ENCODE data around the gene CABP7.

Gene CABP7

GRCh38 chr22:29768052-29768693, 48.4 kb downstream of the CABP7 start:
- FAIRE-seq: no peak
- no peak for DNase-seq (ENCODE audit: insufficient read length, low spot score)

DNA sequence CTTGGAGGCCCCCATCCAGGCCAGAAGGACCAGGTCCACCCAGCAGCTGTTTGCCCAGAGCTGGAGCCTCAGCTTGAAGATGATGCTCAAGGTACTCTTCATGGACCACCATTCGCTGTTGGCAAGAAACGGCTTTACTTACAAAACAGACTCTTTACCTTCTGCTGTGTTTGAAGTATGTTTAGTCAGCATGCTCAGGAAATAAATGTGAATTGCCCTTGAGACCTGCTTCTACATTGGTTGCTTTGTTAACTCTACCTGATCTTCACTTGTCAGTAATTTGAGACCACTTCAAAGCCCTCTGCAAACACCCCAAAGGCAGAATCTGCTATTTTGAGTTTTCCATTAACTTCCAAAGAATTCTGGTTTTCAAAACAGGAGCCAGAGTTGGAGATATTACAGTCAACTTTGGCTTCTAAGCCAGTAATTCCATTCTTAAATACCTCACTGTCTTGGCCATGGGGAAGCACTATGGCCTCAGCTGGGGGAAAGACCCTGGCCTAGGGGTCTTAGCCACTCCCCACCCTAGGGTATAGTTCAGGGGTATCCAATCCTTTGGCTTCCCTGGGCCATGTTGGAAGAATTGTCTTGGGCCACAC, 50.0 kb downstream of the CABP7 start:
- FAIRE-seq (no peak), DNase-seq (ENCODE audit: insufficient read length, low spot score) (no peak)

GRCh38 chr22:29772170-29772641, 52.4 kb downstream of the CABP7 start:
- DNase-seq (ENCODE audit: insufficient read length, low spot score) (peak; percentile 27), FAIRE-seq (no peak)

DNA sequence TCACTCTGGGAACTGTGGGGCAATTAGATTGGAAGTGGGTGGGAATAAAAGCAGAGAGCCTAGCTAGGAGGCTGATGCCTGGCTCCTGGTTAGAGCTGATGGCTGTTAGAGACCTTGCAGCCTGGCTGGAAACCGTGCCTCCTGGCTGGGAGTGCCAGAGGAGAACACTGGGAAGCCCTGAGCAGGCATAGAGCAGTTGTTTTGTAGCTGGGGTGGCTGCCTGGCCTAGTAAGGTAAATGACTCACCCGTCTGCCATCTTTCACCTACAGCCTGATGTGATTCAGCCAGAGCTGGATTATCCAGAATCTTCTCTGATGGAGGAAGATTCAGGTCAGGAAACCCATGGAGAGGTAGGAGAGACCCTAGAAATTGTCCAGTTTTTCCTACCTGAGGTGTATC, 53.4 kb downstream of the CABP7 start:
- FAIRE-seq: no peak
- DNase-seq (ENCODE audit: insufficient read length, low spot score): peak; percentile 23

- DNase-seq (ENCODE audit: insufficient read length, low spot score): no peak
- no peak for FAIRE-seq
Measured at GRCh38 chr22:29780220-29780619, 60.4 kb downstream of the CABP7 start.

- DNase-seq (ENCODE audit: insufficient read length, low spot score) (peak; percentile 54), FAIRE-seq (no peak)
Measured at GRCh38 chr22:29780748-29781676, 61.2 kb downstream of the CABP7 start.
